CD4-positive, alpha-beta T cell treated with Interleukin-4 for 4 hours (primary cell): ENCODE measurements around the gene PRSS56.

Experiments used
- DNase-seq: peaks from one replicate; pipeline ENCODE4 v3.0.0-alpha.2; 2020

Gene PRSS56

GRCh38 chr2:232574674-232575403, 54.7 kb downstream of the PRSS56 start:
- DNase-seq: no peak
